ENCODE data around the gene NTRK3.
"Not testable (repeated sequence)": the region's sequence is repeated elsewhere in the genome, so short reads cannot be mapped to it uniquely, and the experiment has no call there.

NTRK3 gene

DNA sequence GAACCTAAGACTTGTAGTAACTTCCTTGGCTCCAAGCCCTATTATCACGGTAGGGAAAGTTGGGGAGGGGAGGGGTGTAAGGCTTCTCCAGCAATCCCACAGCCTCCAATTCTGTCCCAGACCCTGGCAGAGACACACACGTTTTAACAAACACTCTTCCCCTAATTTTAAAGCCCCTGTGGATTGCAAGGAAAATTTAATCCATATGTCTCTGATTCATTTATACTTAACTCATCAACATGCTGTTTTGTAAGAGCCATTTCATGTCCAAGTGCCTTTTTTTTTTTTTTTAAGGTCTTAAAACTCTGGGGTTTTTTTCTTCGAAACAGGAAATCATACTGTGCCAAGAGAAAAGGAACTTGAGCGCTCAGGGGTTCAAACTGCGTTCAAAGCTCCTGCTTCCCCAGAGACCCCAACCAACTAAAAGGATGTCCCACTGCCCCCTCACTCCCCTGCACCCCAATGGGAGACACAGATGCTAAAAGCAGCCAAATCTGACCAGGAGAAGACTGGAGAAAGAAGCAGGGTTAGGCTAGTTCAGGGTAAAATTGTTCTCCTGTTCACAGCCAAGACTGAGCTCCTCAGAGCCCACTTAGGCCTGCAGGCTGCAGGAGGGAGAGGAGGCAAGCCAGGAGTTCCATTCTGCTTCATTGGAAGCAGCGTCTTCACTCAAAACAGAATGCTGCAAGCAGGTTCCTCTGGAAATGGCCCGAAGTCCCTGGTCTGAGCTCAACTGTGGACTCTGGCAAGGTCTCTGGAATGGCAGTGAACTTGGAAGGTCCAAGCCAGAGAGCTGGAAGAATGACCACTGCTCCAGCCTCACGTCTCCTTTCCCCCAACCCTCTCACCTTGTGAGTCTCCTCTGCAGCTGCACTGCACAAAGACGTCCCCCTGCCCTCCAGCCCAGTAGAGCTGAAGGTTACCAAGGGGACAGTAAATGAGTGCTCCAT, 172.5 kb downstream of the NTRK3 start:
- in situ Hi-C loops (cut with HindIII; ENCODE audit: low sequenced_read_pairs), result no loop called here

- in situ Hi-C loops (cut with HindIII; ENCODE audit: low sequenced_read_pairs), result no loop called here
These were observed 175.9 kb downstream of the NTRK3 start for GRCh38 chr15:88080616-88081015.

DNA sequence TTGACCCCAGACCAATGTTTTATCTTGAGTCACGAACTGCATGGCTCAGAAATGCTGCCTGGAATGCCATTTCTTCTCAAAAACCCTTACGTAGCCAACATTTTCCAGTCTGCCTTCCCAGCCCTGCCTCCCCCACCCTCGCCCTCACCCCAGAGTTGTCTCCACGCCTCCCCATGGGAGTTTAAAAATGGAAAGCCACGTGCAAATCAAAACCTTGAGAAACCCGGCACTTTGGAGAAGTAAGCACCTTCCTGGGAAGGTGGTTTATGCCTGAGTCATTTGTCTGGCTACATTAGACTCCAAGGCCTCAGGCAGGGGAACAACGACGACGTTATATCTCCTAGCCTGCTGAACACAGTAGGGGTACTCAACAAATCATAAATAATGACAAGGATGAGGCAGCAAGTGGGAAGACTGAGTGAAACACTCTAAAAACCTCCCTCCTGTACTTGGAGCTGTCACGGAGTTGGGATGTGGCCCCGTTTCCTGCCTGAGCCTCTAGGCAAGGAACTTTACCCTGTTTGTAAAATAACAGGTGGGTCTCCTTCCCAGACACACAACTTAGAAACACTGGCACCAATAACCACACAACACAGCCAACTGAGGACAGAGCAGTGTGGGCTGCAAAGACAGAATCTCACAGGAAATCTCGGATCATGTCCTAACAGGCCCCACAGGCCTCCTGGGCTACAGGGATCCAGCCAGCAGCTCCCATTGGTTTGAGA, 179.1 kb downstream of the NTRK3 start:
- in situ Hi-C loops (cut with HindIII; ENCODE audit: low sequenced_read_pairs), result no loop called here

- in situ Hi-C loops (cut with HindIII; ENCODE audit: low sequenced_read_pairs), result no loop called here
These were observed 180.2 kb downstream of the NTRK3 start for GRCh38 chr15:88076328-88076727.

DNA sequence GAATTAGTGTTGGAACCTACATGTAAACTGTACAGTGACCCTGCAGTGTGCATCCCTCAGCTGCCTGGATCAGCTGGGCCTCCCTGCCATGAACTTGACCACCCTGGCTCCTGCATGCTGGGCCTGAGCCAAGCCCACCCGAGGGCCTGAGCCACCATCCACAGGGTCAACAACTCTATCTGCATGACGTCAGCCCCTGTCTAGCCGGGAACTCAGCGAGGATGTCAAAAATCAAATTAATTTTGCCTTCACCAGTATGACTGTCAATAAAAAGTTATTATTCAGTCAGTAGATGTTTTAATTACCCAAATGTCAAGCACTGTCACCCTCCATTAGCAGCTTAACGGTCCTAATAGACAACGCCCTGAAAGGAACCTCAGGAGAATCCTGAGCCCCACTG, 181.4 kb downstream of the NTRK3 start:
- in situ Hi-C loops (cut with HindIII; ENCODE audit: low sequenced_read_pairs), result no loop called here

GRCh38 chr15:88074386-88074785, 182.2 kb downstream of the NTRK3 start:
- in situ Hi-C loops (cut with HindIII; ENCODE audit: low sequenced_read_pairs), result no loop called here

DNA sequence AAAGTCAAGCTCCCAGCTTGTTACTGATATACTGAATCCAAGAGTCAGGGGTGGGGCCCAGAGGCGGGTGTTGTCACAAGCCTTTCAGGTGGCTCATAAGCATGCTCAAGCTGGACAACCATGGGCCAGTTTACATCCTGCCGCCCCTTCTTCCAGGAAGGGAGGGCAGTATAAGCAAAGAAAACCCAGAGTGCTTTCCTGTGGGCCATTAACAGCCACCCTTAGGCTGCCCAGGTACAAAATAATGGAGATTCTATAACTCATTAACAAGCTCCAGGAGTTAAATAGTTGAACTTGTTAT, 183.2 kb downstream of the NTRK3 start:
- in situ Hi-C loops (cut with HindIII; ENCODE audit: low sequenced_read_pairs), result no loop called here

DNA sequence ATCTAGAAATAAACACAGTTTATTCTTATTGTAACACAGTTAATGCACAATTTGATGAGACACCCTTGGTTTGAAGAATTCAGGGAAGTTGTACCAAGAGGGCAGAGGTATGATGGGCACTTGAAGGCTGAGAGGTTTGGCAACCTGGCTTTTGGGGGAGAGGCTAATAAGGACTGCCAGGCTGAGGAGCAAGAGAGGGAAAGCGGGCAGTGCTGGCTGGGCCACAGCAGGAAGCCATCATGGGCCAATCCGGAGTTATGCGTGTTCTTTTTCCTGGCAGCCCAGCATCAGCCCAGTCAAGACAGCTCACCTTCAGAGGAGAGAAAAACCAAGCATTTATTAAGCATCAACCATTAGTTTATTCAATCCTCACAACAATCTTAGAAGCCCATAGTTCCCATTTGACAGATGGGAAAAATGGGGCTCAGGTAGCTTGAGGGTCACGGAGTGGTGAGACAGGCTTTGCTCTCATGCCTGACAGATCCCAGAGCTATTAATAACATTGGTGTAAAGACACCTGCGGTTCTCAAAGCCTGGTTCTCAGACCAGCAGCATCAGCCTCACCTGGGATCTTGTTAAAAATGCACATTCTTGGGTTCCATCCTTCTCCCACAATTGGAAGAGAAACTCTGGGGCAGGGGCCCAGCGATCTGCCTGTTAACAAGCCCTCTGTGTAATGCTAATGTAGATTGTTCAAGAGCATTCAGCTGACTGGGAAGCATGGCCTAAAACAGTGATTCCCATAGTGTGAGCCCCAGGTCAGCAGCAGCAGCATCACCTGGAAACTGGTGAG, 183.7 kb downstream of the NTRK3 start:
- in situ Hi-C loops (cut with HindIII; ENCODE audit: low sequenced_read_pairs), result no loop called here

DNA sequence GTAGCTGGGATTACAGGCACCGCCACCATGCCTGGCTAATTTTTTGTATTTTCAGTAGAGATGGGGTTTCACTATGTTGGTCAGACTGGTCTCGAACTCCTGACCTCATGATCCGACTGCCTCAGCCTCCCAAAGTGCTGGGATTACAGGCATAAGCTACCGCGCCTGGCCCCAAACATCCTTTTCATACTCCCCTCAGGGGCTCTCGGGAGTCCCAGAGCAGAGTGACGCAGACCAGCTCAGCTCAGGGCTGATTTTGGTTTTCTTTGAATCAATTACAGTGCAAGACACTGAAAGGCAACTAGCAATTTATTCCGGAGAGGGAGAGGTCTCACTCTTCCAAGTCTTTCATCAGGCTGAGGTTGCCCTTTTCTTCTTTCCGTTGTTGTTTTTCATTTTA, 184.4 kb downstream of the NTRK3 start:
- in situ Hi-C loops (cut with HindIII; ENCODE audit: low sequenced_read_pairs), result not testable (repeated sequence)

GRCh38 chr15:88071141-88071540, 185.4 kb downstream of the NTRK3 start:
- in situ Hi-C loops (cut with HindIII; ENCODE audit: low sequenced_read_pairs), result no loop called here

- in situ Hi-C loops (cut with HindIII; ENCODE audit: low sequenced_read_pairs), result no loop called here
These were observed 187.0 kb downstream of the NTRK3 start for GRCh38 chr15:88069561-88069960.

GRCh38 chr15:88067331-88067685, 189.2 kb downstream of the NTRK3 start:
- in situ Hi-C loops (cut with HindIII; ENCODE audit: low sequenced_read_pairs), result no loop called here

- in situ Hi-C loops (cut with HindIII; ENCODE audit: low sequenced_read_pairs), result no loop called here
These were observed 189.8 kb downstream of the NTRK3 start for GRCh38 chr15:88066636-88067330.

DNA sequence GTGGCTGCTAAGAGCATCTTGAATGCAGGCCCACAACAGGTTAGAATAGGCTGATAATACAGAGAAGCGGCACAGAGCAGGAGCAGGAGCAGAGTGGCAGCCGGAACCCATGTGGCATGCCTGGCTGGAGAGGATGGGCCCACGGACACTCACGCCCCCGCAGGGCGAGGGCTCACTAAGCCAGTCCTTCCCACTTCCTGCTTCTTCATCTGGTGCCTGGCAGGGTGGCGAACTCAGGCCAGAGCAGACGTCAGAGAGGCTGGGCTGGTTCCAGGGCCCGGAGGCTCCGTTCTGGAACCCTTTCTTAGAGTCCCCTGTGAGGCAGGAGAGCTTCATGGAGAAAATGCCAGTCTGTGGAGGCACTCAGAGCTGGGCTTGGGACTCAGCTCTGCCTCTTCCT, 195.1 kb downstream of the NTRK3 start:
- in situ Hi-C loops (cut with HindIII; ENCODE audit: low sequenced_read_pairs), result no loop called here

DNA sequence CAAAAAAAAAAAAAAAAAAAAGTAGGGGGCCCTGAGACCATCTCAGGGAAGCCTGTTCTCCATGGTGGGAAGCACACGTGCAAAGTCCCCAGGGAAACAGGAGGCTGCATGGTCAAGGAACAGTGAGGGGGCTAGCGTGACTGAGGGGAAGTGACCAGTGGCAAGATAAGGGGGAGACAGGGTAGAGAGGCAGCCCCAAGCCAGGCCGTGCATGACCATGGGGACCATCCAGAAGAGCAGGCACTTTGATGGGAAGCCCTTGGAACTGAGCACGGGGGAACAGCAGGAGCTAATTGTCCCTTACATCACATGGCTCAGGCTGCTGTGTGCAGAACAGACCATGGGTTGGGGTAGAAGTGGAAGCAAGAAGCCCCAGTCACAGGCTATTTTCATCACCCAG, 196.2 kb downstream of the NTRK3 start:
- in situ Hi-C loops (cut with HindIII; ENCODE audit: low sequenced_read_pairs), result no loop called here

DNA sequence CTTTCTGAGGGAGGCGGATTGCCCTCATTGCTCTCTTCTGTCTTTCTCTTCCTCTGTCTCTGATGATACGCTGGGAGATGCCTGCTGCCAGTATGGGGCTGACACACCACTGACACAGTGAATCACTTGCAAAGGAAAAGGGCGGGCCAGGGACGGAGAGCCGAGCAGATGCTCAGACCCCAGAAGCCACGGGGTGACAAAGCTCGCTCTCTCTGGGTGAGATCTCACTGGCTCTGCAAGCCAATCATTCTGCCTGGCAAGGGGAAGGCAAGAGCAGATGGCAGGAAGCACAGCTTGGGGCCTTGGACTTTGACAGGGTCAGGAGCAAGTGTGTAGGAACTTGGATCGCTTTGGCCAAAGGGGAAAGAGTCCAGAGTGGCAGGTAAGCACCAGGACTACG, 198.7 kb downstream of the NTRK3 start:
- in situ Hi-C loops (cut with HindIII; ENCODE audit: low sequenced_read_pairs), result no loop called here

- in situ Hi-C loops (cut with HindIII; ENCODE audit: low sequenced_read_pairs), result no loop called here
These were observed 207.0 kb downstream of the NTRK3 start for GRCh38 chr15:88049506-88049905.

- in situ Hi-C loops (cut with HindIII; ENCODE audit: low sequenced_read_pairs), result no loop called here
These were observed 207.8 kb downstream of the NTRK3 start for GRCh38 chr15:88048755-88049154.

DNA sequence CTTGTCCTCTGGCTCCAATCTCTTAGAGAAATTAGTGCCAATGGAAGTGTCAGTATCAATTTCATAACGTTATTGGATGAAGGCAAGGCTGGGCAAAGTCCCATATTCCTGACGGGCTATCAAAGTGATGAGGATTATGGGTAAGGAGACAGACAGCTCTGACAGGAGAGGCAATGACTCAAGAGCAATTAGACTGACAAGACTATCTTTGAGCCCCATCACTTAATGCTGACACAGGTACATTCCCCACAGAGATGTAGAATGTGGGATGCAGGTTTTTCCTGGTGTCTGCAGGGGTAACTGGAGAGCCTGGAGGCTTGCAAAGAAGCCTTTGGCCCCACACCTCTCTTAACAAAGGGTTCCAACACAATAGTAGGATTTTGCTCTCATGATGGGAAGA, 208.3 kb downstream of the NTRK3 start:
- in situ Hi-C loops (cut with HindIII; ENCODE audit: low sequenced_read_pairs), result no loop called here

GRCh38 chr15:88046576-88047129, 209.9 kb downstream of the NTRK3 start:
- in situ Hi-C loops (cut with HindIII; ENCODE audit: low sequenced_read_pairs), result no loop called here

GRCh38 chr15:88043396-88043795, 213.1 kb downstream of the NTRK3 start:
- in situ Hi-C loops (cut with HindIII; ENCODE audit: low sequenced_read_pairs), result no loop called here

Measured in endothelial cell of hepatic sinusoid (primary cell).